ENCODE data around the gene IL23R. TPM values are rescaled to one million over a fixed set of nuclear protein-coding genes. Genes with fewer than 3 reads are reported as not detected.
"Not testable (repeated sequence)": the region's sequence is repeated elsewhere in the genome, so short reads cannot be mapped to it uniquely, and the experiment has no call there.

The IL23R gene
- not detected in 2 replicates for total RNA-seq (2014; rRNA removed)
- not detected for polyA plus RNA-seq (2012)

DNA sequence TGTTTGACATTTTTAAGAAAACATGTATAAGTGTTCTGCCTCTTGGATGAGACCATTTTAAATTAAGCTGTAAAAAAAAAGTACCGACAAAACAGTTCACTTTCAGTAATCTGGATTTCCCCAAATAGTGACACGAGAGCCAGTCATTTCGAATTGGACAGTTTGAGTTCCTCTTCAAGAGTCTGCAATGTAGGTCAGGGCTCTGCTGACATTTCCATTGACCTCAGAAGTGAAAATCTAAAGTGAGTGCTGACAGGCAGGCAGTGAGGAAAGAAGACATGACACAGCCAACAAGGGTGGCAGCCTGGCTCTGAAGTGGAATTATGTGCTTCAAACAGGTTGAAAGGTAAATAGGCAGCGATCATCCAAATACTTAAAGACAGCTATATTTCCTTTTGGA lies at the start of gene IL23R:
IL23R (plus strand) TSS at position 259 of the 400 bp plus-strand sequence. CDS start 1,667 bp downstream, outside the sequence.
- DNase-seq (ENCODE audit: low read depth) = no peak

DNA sequence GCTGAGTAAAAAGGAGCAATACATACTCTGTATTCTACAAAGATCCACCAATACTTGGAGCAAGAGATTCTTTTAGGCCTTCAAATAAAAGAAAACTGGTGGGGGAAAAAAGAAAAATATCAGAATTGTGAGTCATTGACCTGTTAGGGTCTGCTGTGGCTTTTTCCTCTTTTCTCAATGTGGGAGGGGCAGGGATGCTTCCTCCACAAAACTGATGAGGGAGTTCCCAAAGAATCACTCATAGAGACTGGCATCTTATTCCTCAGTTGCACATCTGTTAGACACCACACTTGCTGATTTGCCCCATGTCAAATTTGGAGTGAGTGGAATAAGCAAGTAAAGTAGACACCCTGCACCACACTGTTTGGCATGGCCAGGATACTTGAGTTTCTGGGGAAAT lies 48.1 kb upstream of the IL23R start:
- DNase-seq (ENCODE audit: low read depth) = peak; percentile 61

GRCh38 chr1:67118646-67119045 lies 47.6 kb upstream of the IL23R start:
- DNase-seq (ENCODE audit: low read depth) = peak; percentile 33

DNA sequence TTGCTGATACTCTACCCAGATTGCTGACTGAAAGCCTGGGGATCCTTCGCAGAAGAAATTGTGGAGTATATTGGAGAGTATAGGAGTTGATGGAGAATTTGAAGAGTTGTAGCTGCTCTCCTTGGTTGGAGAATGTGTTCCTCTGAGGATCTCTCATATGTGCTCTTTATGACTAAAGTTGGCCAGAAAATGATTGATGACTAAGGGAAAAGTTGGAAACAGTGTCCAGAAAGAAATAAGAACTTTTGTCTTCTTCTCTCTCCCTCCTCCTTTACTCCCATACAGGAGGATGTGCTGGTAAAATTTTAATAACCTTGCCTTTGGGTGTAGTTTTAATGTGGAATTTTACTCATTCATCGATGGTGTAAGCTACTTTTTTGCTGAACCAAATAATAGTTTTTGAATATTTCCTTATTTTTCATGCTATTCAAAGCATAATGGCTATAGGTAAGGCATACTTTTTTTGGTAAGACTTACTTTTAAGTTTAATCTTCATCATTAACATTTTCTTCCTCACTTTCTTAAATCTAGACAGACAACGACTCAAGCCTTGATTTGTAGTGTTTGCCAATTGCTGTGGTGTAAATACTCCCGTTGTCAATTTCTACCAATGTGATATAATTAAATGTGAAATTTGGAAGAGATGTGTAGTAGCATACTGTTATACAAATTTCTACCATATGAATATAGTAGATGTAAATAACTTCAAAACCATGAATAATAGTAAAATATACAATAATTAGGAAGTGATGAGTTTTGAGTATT lies 45.2 kb upstream of the IL23R start:
- DNase-seq (ENCODE audit: low read depth) = no peak

DNA sequence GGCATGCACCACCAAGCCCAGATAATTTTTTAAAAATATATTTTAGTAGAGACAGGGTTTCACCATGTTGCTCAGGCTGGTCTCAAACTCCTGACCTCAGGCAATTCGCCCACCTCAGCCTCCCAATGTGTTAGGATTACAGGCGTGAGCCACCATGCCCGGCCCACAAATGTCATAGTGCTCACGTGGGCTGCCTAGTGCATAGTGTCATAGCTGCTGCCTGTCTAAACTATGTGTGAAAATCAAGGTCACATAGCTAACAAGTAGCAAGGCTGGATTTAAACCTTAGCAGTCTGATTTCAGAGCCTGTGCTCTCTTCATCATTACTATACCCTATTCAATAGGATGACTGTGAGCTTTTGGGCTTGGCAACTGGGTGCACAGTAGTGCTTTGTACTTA lies 41.8 kb upstream of the IL23R start:
- DNase-seq (ENCODE audit: low read depth) = no peak

GRCh38 chr1:67126111-67126746 lies 40.0 kb upstream of the IL23R start:
- peak; percentile 33 for DNase-seq (ENCODE audit: low read depth)

DNA sequence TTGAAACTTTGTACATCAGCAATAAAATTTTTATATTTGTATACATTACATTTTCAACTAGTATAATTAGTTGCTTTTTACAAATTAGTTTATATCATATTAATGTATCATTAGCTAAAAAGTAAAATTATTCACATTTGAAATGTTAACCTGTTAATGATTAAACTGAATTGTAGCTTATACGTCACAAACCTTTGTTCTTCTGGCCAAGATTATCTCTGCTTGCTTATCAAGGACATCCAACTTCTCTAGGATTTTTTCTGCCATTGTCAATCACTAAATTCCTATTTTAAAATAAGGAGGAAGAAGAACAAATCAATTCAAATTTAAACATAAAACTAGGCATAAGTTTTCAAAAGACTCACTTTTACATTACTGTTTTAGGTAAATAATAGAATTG lies 39.3 kb upstream of the IL23R start:
- no peak for DNase-seq (ENCODE audit: low read depth)

GRCh38 chr1:67130673-67131072 lies 35.6 kb upstream of the IL23R start:
- DNase-seq (ENCODE audit: low read depth) = no peak

DNA sequence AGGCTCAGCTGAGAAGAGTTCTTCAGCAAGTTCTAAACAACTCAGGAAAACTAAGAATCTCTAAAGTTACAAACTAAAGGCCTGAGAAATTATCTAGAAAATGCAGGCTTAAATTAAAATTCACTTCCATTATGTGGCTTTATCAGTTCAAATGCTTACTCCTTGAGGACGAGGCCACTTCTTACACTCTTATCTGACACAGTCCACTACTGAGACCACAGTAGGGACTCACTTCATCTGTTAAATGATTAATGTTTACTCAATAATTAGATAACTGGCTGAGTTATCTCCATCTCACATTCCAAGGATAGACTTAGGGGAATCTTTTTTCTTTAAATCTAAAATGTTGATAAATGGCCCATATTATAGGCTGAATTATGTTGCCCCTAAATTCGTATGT lies 33.1 kb upstream of the IL23R start:
- DNase-seq (ENCODE audit: low read depth) = no peak

GRCh38 chr1:67134695-67135094 lies 31.6 kb upstream of the IL23R start, which contains the start of gene C1orf141:
Gene C1orf141, minus strand, starts transcription at chr1:67134970. Its CDS starts 7,730 bp downstream, at chr1:67127240.
- no peak for DNase-seq (ENCODE audit: low read depth)

- peak; percentile 73 for DNase-seq (ENCODE audit: low read depth)
These were observed 30.9 kb upstream of the IL23R start for GRCh38 chr1:67135354-67135753.

GRCh38 chr1:67137307-67137753 lies 28.9 kb upstream of the IL23R start:
- no peak for DNase-seq (ENCODE audit: low read depth)

GRCh38 chr1:67138813-67139499 lies 27.3 kb upstream of the IL23R start:
- no peak for DNase-seq (ENCODE audit: low read depth)

- DNase-seq (ENCODE audit: low read depth) = no peak
These were observed 25.8 kb upstream of the IL23R start for GRCh38 chr1:67140460-67140859.

GRCh38 chr1:67141832-67142231 lies 24.4 kb upstream of the IL23R start:
- DNase-seq (ENCODE audit: low read depth) = not testable (repeated sequence)

GRCh38 chr1:67142931-67143330 lies 23.3 kb upstream of the IL23R start:
- no peak for DNase-seq (ENCODE audit: low read depth)

DNA sequence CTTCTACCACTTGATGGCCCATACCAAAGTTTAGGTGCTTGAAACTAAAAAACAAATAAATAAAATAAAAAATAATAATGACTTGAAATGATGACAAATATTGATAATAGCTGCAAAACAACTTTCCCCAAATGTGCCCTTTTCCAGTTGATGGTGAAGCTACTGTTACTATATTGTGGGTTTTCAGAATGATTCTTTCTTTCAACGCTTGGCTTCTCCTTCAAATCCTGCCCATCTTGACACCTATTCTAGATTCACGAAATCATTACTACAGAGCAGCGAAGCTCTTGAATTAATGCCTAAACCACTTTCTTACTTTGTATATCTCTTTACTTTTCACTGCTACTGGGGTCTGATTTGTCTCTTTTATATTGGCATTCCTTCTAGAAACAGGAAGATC lies 22.3 kb upstream of the IL23R start:
- no peak for DNase-seq (ENCODE audit: low read depth)

DNA sequence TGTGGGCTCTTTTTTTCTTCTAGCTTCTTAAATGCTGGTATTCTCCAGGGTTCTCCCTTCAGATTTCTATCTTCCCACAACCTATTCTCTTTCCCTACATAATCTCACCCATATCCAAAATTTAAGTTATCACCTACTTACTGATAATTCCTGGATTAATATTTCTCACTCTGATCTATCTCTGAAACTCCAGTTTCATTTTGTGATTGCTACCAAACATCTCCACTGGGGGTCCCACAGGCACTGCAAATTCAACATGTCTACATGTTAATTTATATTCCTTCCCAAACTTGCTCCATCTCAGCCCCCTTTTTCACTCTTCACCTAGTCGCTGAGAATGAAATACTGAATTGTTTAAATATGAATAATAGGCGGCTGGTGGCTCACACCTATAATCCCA lies 21.6 kb upstream of the IL23R start:
- no peak for DNase-seq (ENCODE audit: low read depth)

DNA sequence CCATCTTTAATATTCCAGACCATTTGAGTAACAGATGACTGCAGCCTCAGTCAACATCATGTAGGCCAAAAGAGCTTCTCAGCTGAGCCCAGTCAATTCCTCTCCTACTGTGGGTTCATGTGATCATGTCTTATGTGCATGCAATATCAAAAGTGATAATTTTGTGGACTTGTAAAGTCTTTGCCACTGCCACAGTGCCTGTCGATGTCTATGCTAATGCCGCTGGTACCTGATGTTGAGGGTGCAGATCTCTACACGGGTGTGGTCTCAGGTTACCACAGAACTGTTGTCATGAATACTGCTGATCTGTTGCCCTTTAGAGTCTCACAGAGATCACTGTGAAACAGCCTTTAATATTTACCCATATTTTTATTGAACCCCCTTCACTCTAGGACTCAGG lies 20.2 kb upstream of the IL23R start:
- DNase-seq (ENCODE audit: low read depth) = no peak

DNA sequence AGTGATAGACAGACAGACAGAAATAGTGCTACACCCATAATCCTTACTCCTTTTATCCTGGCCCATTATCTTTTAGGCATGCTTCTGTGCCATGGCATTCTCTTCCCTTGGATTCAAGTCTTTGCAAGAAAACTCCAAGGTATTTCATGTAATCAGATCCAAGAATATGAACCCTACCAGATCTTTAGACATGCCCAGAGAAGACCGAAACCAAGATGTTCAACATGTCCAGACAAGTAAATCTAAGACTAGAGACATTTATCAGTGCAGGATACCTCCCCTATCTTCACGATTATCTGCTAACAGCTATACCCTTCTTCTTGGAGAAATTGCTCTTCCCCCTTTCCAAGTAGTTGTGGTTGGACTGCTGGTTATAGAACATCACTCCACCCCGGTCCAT lies 19.7 kb upstream of the IL23R start:
- DNase-seq (ENCODE audit: low read depth) = no peak

GRCh38 chr1:67147973-67148372 lies 18.3 kb upstream of the IL23R start:
- DNase-seq (ENCODE audit: low read depth) = not testable (repeated sequence)

- DNase-seq (ENCODE audit: low read depth) = no peak
These were observed 17.6 kb upstream of the IL23R start for GRCh38 chr1:67148516-67149178.

Data from LHCN-M2 (cell line).